Kidney (tissue), 14 donors: Measurements from ENCODE around the gene PLA2R1. TPM values are rescaled to one million over a fixed set of nuclear protein-coding genes. Genes with fewer than 3 reads are reported as not detected.
A peak's percentile ranks its signal among the peaks of the same experiment; 100 is the strongest.

Experiments used
- DNase-seq, 5 donors: peaks; one replicate each; pipeline ENCODE4 v3.0.0-alpha.2; 2013 to 2020
- FAIRE-seq: peaks from 2 replicates; lab custom pipeline; 2012; peaks lifted over from hg19 to GRCh38; lab: Jason Lieb, UNC
- H3K27ac ChIP-seq, 2 donors: one replicate each; pipeline ENCODE4 v1.7.0; 2013; ENCODE audit warnings: low read depth in 2 of 2, low read length in 2 of 2, inconsistent platforms in 1 of 2
- H3K27me3 ChIP-seq: one replicate; pipeline ENCODE4 v1.7.1; 2013; ENCODE audit warnings: low read length, inconsistent platforms; ENCODE audit not compliant: control insufficient read depth, insufficient read depth
- H3K36me3 ChIP-seq, 3 donors: one replicate each; pipeline versions ENCODE4 v1.7.0 to v1.7.1; 2013; ENCODE audit warnings: low read length in 3 of 3, control low read depth in 1 of 3, inconsistent platforms in 1 of 3; ENCODE audit not compliant: insufficient read depth in 3 of 3, control insufficient read depth in 2 of 3
- H3K4me1 ChIP-seq, 3 donors: one replicate each; pipeline versions ENCODE4 v1.7.0 to v1.7.1; 2013; ENCODE audit warnings: low read length in 3 of 3, inconsistent platforms in 1 of 3, low read depth in 1 of 3; ENCODE audit not compliant: control insufficient read depth in 2 of 3, insufficient read depth in 2 of 3
- H3K4me3 ChIP-seq, 3 donors: one replicate each; pipeline versions ENCODE4 v1.7.0 to v1.8.1; 2013; ENCODE audit warnings: low read length in 3 of 3, control low read depth in 1 of 3, inconsistent platforms in 1 of 3
- H3K9ac ChIP-seq, 3 donors: one replicate each; pipeline versions ENCODE4 v1.7.0 to v1.7.1; 2013; ENCODE audit warnings: low read length in 3 of 3, control low read depth in 1 of 3, inconsistent platforms in 1 of 3
- H3K9me3 ChIP-seq, 3 donors: one replicate each; pipeline versions ENCODE4 v1.7.0 to v1.7.1; 2013; ENCODE audit warnings: low read length in 3 of 3, control low read depth in 1 of 3, inconsistent platforms in 1 of 3; ENCODE audit not compliant: control insufficient read depth in 2 of 3, insufficient read depth in 1 of 3
- intact Hi-C: fragments of 100-400 bp; cut with DNase I; formaldehyde crosslinking; loops from one replicate; pipeline ENCODE4 v1.11.1; 2022
- polyA plus RNA-seq: library from polyadenylated mRNA; stranded (reverse); fragments of 350-450 nt; fragmentation: Illumina TruSeq; extraction: RNeasy Lipid Tissue Mini Kit (QIAGEN cat#74804); gene quantifications from one replicate; pipeline ENCODE4 v1.2.3, GENCODE V29; 2014; ENCODE audit warnings: low read depth, low replicate concordance; ENCODE audit not compliant: insufficient read depth
- total RNA-seq: library from RNA; stranded (reverse); fragmentation: NEBNext Ultra II Directional; extraction: Animal tissue kit (Norgen Biotek cat#: 25700); gene quantifications from one replicate; pipeline ENCODE4 v1.2.1, GENCODE V29; 2021
- TF ChIP-seq, protein P1 (sequence below): IDR thresholded peaks from 3 replicates; pipeline ENCODE4 v1.5.1; 2012; ENCODE audit warnings: mild to moderate bottlenecking, moderate library complexity, borderline replicate concordance; ENCODE audit not compliant: insufficient read depth; ENCODE audit errors: extremely low read depth
- donor health status: control.
- donor health status: control.
- donor health status: control.
- donor health status: control.
- donor health status: control.
- donor health status: DM: yes; HTN: yes; CAD: no.
- donor health status: Normal renal cell carcinoma (clear cell type).

The PLA2R1 gene
- total and polyA plus RNA-seq, 2 donors from 2014 or later: 6.6 to 71.9 TPM

- peaks cover 0 to 46% (median 13%) of the 10 kb centered on the region in 3 donors for H3K9me3 ChIP-seq
- no peak for FAIRE-seq
Observed at GRCh38 chr2:160087854-160088745, 25.7 kb upstream of the PLA2R1 start.

DNA sequence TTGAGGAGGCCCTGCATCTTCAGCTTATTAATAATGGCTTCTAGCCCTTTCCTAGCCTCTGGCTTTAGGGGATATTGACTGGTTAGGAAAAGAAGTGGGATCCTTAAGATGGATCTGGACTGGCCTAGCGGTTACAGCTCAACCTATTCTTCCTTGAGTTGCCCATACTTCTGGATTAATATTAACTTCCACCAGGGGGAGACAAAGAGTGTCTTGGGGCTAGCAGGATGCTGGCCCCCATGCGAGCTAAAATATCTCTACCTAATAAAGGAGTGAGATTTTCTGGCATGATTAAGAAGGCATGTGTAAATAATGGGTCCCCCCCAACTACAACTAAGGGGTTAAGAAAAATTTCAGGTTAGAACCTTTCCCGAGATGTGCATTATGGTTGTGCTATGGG is 23.2 kb upstream of the PLA2R1 start:
- intact Hi-C loops: no loop called here
- no peaks in the 10 kb centered on the region for H3K27me3 ChIP-seq
- no peak overlapping the region for H3K27ac ChIP-seq
- no peak for FAIRE-seq
- TF ChIP-seq, protein P1, sequence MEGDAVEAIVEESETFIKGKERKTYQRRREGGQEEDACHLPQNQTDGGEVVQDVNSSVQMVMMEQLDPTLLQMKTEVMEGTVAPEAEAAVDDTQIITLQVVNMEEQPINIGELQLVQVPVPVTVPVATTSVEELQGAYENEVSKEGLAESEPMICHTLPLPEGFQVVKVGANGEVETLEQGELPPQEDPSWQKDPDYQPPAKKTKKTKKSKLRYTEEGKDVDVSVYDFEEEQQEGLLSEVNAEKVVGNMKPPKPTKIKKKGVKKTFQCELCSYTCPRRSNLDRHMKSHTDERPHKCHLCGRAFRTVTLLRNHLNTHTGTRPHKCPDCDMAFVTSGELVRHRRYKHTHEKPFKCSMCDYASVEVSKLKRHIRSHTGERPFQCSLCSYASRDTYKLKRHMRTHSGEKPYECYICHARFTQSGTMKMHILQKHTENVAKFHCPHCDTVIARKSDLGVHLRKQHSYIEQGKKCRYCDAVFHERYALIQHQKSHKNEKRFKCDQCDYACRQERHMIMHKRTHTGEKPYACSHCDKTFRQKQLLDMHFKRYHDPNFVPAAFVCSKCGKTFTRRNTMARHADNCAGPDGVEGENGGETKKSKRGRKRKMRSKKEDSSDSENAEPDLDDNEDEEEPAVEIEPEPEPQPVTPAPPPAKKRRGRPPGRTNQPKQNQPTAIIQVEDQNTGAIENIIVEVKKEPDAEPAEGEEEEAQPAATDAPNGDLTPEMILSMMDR: no peak
- no peak overlapping the region for H3K4me3 ChIP-seq
- peaks cover 0 to 46% (median 10%) of the 10 kb centered on the region in 3 donors for H3K9me3 ChIP-seq
- H3K4me1 ChIP-seq: no peaks in the 10 kb centered on the region
- DNase-seq: no peak
- H3K36me3 ChIP-seq: no peaks in the 10 kb centered on the region
- no peak overlapping the region for H3K9ac ChIP-seq

More at GRCh38 chr2:160087854-160088745, 25.7 kb upstream of the PLA2R1 start:
- Histone ChIP-seq H3K9ac (no peak overlapping the region), H3K4me1 (no peaks in the 10 kb centered on the region), H3K27me3 (no peaks in the 10 kb centered on the region), H3K4me3 (no peak overlapping the region), H3K27ac (no peak overlapping the region), H3K36me3 (no peaks in the 10 kb centered on the region)
- DNase-seq: no peak
- intact Hi-C loops: no loop called here
- TF ChIP-seq, protein P1: peak; percentile 3

DNA sequence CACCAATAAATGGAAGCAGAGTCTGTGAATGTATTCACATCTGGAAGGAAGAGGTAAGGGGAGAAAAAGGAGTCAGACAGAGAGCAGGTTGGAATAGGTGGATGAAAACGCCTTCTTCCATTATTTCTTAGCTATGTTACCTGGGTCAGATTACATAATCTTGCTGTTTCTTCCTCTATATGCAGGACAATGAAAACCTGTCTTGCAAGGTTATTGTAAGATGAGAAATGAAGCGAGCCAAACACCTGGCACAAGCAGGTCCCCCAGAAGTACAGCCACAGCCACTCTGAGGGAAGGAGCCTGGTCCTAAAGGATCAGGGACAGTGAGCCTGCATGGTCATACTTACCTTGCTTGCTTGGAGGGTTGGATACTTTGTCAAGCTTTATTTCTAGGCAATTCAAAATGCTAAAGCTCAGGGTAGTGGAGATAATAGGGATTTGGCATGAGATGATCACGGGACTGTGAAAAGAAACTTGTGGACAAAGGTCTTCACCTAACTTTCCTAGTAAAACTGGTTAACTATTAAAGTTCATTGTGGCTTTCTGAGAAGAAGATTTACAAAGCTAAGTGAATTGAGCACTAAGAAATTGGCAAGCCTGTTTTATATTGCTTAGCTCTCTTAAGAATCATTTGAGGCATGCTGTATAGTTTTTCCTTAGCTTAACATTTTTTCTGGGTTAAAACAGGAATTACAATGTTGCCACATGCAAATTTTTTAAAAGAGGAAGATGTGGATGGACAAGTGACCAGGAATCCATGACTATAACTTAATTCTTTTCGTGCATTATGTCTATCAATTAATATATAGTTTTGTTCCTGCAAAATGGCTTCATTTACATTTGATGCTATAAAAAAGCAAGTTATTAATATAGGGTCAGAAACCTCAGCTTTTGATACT is 15.7 kb upstream of the PLA2R1 start:
- Histone ChIP-seq H3K36me3 (no peaks in the 10 kb centered on the region), H3K27me3 (no peaks in the 10 kb centered on the region), H3K27ac (peak overlapping the region in 1 of 2 donors; percentile 77), H3K9me3 (no peaks in the 10 kb centered on the region), H3K9ac (no peak overlapping the region), H3K4me1 (peaks cover 2 to 14% (median 6%) of the 10 kb centered on the region in 3 donors), H3K4me3 (peak overlapping the region in 1 of 3 donors; percentile 40)
- intact Hi-C loops: no loop called here
- TF ChIP-seq, protein P1: no peak
- FAIRE-seq (peak; percentile 3), DNase-seq (peak in 2 of 5 donors; percentile 22 to 37)
